HL-60 (cell line): ENCODE results near the gene ZNF121.
"Not testable (repeated sequence)": the region's sequence is repeated elsewhere in the genome, so short reads cannot be mapped to it uniquely, and the experiment has no call there.

Experiments used
- GABPA ChIP-seq: IDR thresholded peaks from 2 replicates; pipeline ENCODE4 v1.6.1; 2012; ENCODE audit warnings: low read depth
- POLR2AphosphoS5 ChIP-seq: IDR thresholded peaks from 2 replicates; pipeline ENCODE4 v1.6.1; 2012; ENCODE audit warnings: low read depth
- TF ChIP-seq, protein P1 (sequence below): IDR thresholded peaks from one replicate; pipeline ENCODE4 v1.5.1; 2011; ENCODE audit warnings: low read length, control low read depth, inconsistent platforms; ENCODE audit not compliant: insufficient read depth
- TF ChIP-seq, protein P2 (sequence below): IDR thresholded peaks from 2 replicates; pipeline ENCODE4 v1.6.1; 2012; ENCODE audit warnings: low read depth; ENCODE audit not compliant: insufficient replicate concordance

DNA sequence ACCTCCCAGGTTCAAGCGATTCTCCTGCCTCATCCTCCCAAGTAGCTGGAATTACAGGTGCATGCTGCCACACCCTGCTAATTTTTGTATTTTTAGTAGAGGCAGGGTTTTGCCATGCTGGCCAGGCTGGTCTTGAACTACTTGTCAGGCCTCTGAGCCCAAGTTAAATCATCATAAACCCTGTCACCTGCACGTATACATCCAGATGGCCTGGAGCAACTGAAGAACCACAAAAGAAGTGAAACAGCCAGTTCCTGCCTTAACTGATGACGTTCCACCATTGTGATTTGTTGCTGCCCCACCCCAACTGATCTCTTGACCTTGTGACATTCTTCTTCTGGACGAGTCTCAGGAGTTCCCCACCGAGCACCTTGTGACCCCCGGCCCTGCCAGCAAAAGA is 45.1 kb downstream of the ZNF121 start:
- TF ChIP-seq, protein P1, sequence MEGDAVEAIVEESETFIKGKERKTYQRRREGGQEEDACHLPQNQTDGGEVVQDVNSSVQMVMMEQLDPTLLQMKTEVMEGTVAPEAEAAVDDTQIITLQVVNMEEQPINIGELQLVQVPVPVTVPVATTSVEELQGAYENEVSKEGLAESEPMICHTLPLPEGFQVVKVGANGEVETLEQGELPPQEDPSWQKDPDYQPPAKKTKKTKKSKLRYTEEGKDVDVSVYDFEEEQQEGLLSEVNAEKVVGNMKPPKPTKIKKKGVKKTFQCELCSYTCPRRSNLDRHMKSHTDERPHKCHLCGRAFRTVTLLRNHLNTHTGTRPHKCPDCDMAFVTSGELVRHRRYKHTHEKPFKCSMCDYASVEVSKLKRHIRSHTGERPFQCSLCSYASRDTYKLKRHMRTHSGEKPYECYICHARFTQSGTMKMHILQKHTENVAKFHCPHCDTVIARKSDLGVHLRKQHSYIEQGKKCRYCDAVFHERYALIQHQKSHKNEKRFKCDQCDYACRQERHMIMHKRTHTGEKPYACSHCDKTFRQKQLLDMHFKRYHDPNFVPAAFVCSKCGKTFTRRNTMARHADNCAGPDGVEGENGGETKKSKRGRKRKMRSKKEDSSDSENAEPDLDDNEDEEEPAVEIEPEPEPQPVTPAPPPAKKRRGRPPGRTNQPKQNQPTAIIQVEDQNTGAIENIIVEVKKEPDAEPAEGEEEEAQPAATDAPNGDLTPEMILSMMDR: not testable (repeated sequence)
- not testable (repeated sequence) for TF ChIP-seq POLR2AphosphoS5, GABPA
- TF ChIP-seq, protein P2, sequence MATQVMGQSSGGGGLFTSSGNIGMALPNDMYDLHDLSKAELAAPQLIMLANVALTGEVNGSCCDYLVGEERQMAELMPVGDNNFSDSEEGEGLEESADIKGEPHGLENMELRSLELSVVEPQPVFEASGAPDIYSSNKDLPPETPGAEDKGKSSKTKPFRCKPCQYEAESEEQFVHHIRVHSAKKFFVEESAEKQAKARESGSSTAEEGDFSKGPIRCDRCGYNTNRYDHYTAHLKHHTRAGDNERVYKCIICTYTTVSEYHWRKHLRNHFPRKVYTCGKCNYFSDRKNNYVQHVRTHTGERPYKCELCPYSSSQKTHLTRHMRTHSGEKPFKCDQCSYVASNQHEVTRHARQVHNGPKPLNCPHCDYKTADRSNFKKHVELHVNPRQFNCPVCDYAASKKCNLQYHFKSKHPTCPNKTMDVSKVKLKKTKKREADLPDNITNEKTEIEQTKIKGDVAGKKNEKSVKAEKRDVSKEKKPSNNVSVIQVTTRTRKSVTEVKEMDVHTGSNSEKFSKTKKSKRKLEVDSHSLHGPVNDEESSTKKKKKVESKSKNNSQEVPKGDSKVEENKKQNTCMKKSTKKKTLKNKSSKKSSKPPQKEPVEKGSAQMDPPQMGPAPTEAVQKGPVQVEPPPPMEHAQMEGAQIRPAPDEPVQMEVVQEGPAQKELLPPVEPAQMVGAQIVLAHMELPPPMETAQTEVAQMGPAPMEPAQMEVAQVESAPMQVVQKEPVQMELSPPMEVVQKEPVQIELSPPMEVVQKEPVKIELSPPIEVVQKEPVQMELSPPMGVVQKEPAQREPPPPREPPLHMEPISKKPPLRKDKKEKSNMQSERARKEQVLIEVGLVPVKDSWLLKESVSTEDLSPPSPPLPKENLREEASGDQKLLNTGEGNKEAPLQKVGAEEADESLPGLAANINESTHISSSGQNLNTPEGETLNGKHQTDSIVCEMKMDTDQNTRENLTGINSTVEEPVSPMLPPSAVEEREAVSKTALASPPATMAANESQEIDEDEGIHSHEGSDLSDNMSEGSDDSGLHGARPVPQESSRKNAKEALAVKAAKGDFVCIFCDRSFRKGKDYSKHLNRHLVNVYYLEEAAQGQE: not testable (repeated sequence)
